ENCODE measurements around the gene ADAMTS7.
"Not testable (repeated sequence)": the region's sequence is repeated elsewhere in the genome, so short reads cannot be mapped to it uniquely, and the experiment has no call there.

The ADAMTS7 gene

GRCh38 chr15:78740904-78741274 lies 70.4 kb downstream of the ADAMTS7 start:
- Histone ChIP-seq H3K27ac (ENCODE audit: low read depth in 2 of 2, low read length in 2 of 2) (no peak overlapping the region), H3K36me3 (ENCODE audit: control insufficient read depth in 2 of 2, insufficient read depth in 2 of 2, low read length in 2 of 2) (no peaks in the 10 kb centered on the region), H3K4me3 (ENCODE audit: low read length in 2 of 2) (no peak overlapping the region), H3K9ac (ENCODE audit: low read depth in 1 of 2, low read length in 2 of 2) (no peak overlapping the region), H3K9me3 (ENCODE audit: control insufficient read depth in 2 of 2, low read length in 2 of 2) (no peaks in the 10 kb centered on the region), H3K4me1 (ENCODE audit: control insufficient read depth in 2 of 2, insufficient read depth in 2 of 2, low read length in 2 of 2) (peaks cover 0 to 5% of the 10 kb centered on the region in 2 donors), H3K27me3 (ENCODE audit: control insufficient read depth in 2 of 2, insufficient read depth in 2 of 2, low read length in 2 of 2) (no peaks in the 10 kb centered on the region)

GRCh38 chr15:78739996-78740903 lies 71.0 kb downstream of the ADAMTS7 start:
- Histone ChIP-seq H3K36me3 (ENCODE audit: control insufficient read depth in 2 of 2, insufficient read depth in 2 of 2, low read length in 2 of 2) (no peaks in the 10 kb centered on the region), H3K9ac (ENCODE audit: low read depth in 1 of 2, low read length in 2 of 2) (peak overlapping the region in 1 of 2 donors; percentile 27), H3K27ac (ENCODE audit: low read depth in 2 of 2, low read length in 2 of 2) (no peak overlapping the region), H3K27me3 (ENCODE audit: control insufficient read depth in 2 of 2, insufficient read depth in 2 of 2, low read length in 2 of 2) (no peaks in the 10 kb centered on the region), H3K4me1 (ENCODE audit: control insufficient read depth in 2 of 2, insufficient read depth in 2 of 2, low read length in 2 of 2) (peaks cover 0 to 5% of the 10 kb centered on the region in 2 donors), H3K9me3 (ENCODE audit: control insufficient read depth in 2 of 2, low read length in 2 of 2) (no peaks in the 10 kb centered on the region), H3K4me3 (ENCODE audit: low read length in 2 of 2) (no peak overlapping the region)

- H3K27me3 ChIP-seq (ENCODE audit: control insufficient read depth in 2 of 2, insufficient read depth in 2 of 2, low read length in 2 of 2) = peaks cover 0 to 4% of the 10 kb centered on the region in 2 donors
- peaks cover 0 to 5% of the 10 kb centered on the region in 2 donors for H3K4me1 ChIP-seq (ENCODE audit: control insufficient read depth in 2 of 2, insufficient read depth in 2 of 2, low read length in 2 of 2)
- H3K27ac ChIP-seq (ENCODE audit: low read depth in 2 of 2, low read length in 2 of 2) = no peak overlapping the region
- no peaks in the 10 kb centered on the region for H3K9me3 ChIP-seq (ENCODE audit: control insufficient read depth in 2 of 2, low read length in 2 of 2)
- no peak overlapping the region for H3K9ac ChIP-seq (ENCODE audit: low read depth in 1 of 2, low read length in 2 of 2)
- no peak overlapping the region for H3K4me3 ChIP-seq (ENCODE audit: low read length in 2 of 2)
- H3K36me3 ChIP-seq (ENCODE audit: control insufficient read depth in 2 of 2, insufficient read depth in 2 of 2, low read length in 2 of 2) = no peaks in the 10 kb centered on the region
These were observed 72.1 kb downstream of the ADAMTS7 start for GRCh38 chr15:78739206-78739605.

GRCh38 chr15:78737931-78738558 lies 73.2 kb downstream of the ADAMTS7 start:
- H3K27ac ChIP-seq (ENCODE audit: low read depth in 2 of 2, low read length in 2 of 2); H3K9ac ChIP-seq (ENCODE audit: low read depth in 1 of 2, low read length in 2 of 2): not testable (repeated sequence)

GRCh38 chr15:78737187-78737820 lies 74.0 kb downstream of the ADAMTS7 start:
- Histone ChIP-seq H3K27me3 (ENCODE audit: control insufficient read depth in 2 of 2, insufficient read depth in 2 of 2, low read length in 2 of 2) (peaks cover 0 to 4% of the 10 kb centered on the region in 2 donors), H3K36me3 (ENCODE audit: control insufficient read depth in 2 of 2, insufficient read depth in 2 of 2, low read length in 2 of 2) (no peaks in the 10 kb centered on the region), H3K9me3 (ENCODE audit: control insufficient read depth in 2 of 2, low read length in 2 of 2) (no peaks in the 10 kb centered on the region), H3K4me1 (ENCODE audit: control insufficient read depth in 2 of 2, insufficient read depth in 2 of 2, low read length in 2 of 2) (peaks cover 0 to 5% of the 10 kb centered on the region in 2 donors), H3K27ac (ENCODE audit: low read depth in 2 of 2, low read length in 2 of 2) (no peak overlapping the region), H3K4me3 (ENCODE audit: low read length in 2 of 2) (no peak overlapping the region), H3K9ac (ENCODE audit: low read depth in 1 of 2, low read length in 2 of 2) (no peak overlapping the region)

More at GRCh38 chr15:78737931-78738558, 73.2 kb downstream of the ADAMTS7 start:
- not testable (repeated sequence) for H3K27me3 ChIP-seq (ENCODE audit: control insufficient read depth in 2 of 2, insufficient read depth in 2 of 2, low read length in 2 of 2); H3K36me3 ChIP-seq (ENCODE audit: control insufficient read depth in 2 of 2, insufficient read depth in 2 of 2, low read length in 2 of 2); H3K4me3 ChIP-seq (ENCODE audit: low read length in 2 of 2); H3K9me3 ChIP-seq (ENCODE audit: control insufficient read depth in 2 of 2, low read length in 2 of 2); H3K4me1 ChIP-seq (ENCODE audit: control insufficient read depth in 2 of 2, insufficient read depth in 2 of 2, low read length in 2 of 2)

GRCh38 chr15:78736286-78736685 lies 75.0 kb downstream of the ADAMTS7 start:
- not testable (repeated sequence) for H3K27me3 ChIP-seq (ENCODE audit: control insufficient read depth in 2 of 2, insufficient read depth in 2 of 2, low read length in 2 of 2); H3K4me3 ChIP-seq (ENCODE audit: low read length in 2 of 2); H3K9me3 ChIP-seq (ENCODE audit: control insufficient read depth in 2 of 2, low read length in 2 of 2); H3K36me3 ChIP-seq (ENCODE audit: control insufficient read depth in 2 of 2, insufficient read depth in 2 of 2, low read length in 2 of 2); H3K27ac ChIP-seq (ENCODE audit: low read depth in 2 of 2, low read length in 2 of 2); H3K4me1 ChIP-seq (ENCODE audit: control insufficient read depth in 2 of 2, insufficient read depth in 2 of 2, low read length in 2 of 2); H3K9ac ChIP-seq (ENCODE audit: low read depth in 1 of 2, low read length in 2 of 2)

GRCh38 chr15:78734451-78735064 lies 76.7 kb downstream of the ADAMTS7 start:
- Histone ChIP-seq H3K27ac (ENCODE audit: low read depth in 2 of 2, low read length in 2 of 2) (no peak overlapping the region), H3K9ac (ENCODE audit: low read depth in 1 of 2, low read length in 2 of 2) (no peak overlapping the region), H3K4me1 (ENCODE audit: control insufficient read depth in 2 of 2, insufficient read depth in 2 of 2, low read length in 2 of 2) (no peaks in the 10 kb centered on the region), H3K9me3 (ENCODE audit: control insufficient read depth in 2 of 2, low read length in 2 of 2) (no peaks in the 10 kb centered on the region), H3K36me3 (ENCODE audit: control insufficient read depth in 2 of 2, insufficient read depth in 2 of 2, low read length in 2 of 2) (no peaks in the 10 kb centered on the region), H3K4me3 (ENCODE audit: low read length in 2 of 2) (no peak overlapping the region), H3K27me3 (ENCODE audit: control insufficient read depth in 2 of 2, insufficient read depth in 2 of 2, low read length in 2 of 2) (peaks cover 0 to 4% of the 10 kb centered on the region in 2 donors)

GRCh38 chr15:78732634-78733033 lies 78.6 kb downstream of the ADAMTS7 start:
- Histone ChIP-seq H3K27ac (ENCODE audit: low read depth in 2 of 2, low read length in 2 of 2) (no peak overlapping the region), H3K4me3 (ENCODE audit: low read length in 2 of 2) (no peak overlapping the region), H3K27me3 (ENCODE audit: control insufficient read depth in 2 of 2, insufficient read depth in 2 of 2, low read length in 2 of 2) (peaks cover 0 to 4% of the 10 kb centered on the region in 2 donors), H3K9me3 (ENCODE audit: control insufficient read depth in 2 of 2, low read length in 2 of 2) (no peaks in the 10 kb centered on the region), H3K9ac (ENCODE audit: low read depth in 1 of 2, low read length in 2 of 2) (no peak overlapping the region), H3K4me1 (ENCODE audit: control insufficient read depth in 2 of 2, insufficient read depth in 2 of 2, low read length in 2 of 2) (no peaks in the 10 kb centered on the region), H3K36me3 (ENCODE audit: control insufficient read depth in 2 of 2, insufficient read depth in 2 of 2, low read length in 2 of 2) (no peaks in the 10 kb centered on the region)

GRCh38 chr15:78730955-78731354 lies 80.3 kb downstream of the ADAMTS7 start:
- Histone ChIP-seq H3K9me3 (ENCODE audit: control insufficient read depth in 2 of 2, low read length in 2 of 2) (no peaks in the 10 kb centered on the region), H3K9ac (ENCODE audit: low read depth in 1 of 2, low read length in 2 of 2) (no peak overlapping the region)

GRCh38 chr15:78728427-78728826 lies 82.8 kb downstream of the ADAMTS7 start:
- not testable (repeated sequence) for H3K9ac ChIP-seq (ENCODE audit: low read depth in 1 of 2, low read length in 2 of 2); H3K4me1 ChIP-seq (ENCODE audit: control insufficient read depth in 2 of 2, insufficient read depth in 2 of 2, low read length in 2 of 2); H3K36me3 ChIP-seq (ENCODE audit: control insufficient read depth in 2 of 2, insufficient read depth in 2 of 2, low read length in 2 of 2); H3K27me3 ChIP-seq (ENCODE audit: control insufficient read depth in 2 of 2, insufficient read depth in 2 of 2, low read length in 2 of 2); H3K27ac ChIP-seq (ENCODE audit: low read depth in 2 of 2, low read length in 2 of 2); H3K4me3 ChIP-seq (ENCODE audit: low read length in 2 of 2); H3K9me3 ChIP-seq (ENCODE audit: control insufficient read depth in 2 of 2, low read length in 2 of 2)

More at GRCh38 chr15:78730955-78731354, 80.3 kb downstream of the ADAMTS7 start:
- Histone ChIP-seq H3K4me1 (ENCODE audit: control insufficient read depth in 2 of 2, insufficient read depth in 2 of 2, low read length in 2 of 2) (no peaks in the 10 kb centered on the region), H3K27ac (ENCODE audit: low read depth in 2 of 2, low read length in 2 of 2) (no peak overlapping the region), H3K36me3 (ENCODE audit: control insufficient read depth in 2 of 2, insufficient read depth in 2 of 2, low read length in 2 of 2) (no peaks in the 10 kb centered on the region), H3K4me3 (ENCODE audit: low read length in 2 of 2) (no peak overlapping the region), H3K27me3 (ENCODE audit: control insufficient read depth in 2 of 2, insufficient read depth in 2 of 2, low read length in 2 of 2) (peaks cover 0 to 4% of the 10 kb centered on the region in 2 donors)

Data from mucosa of rectum (tissue), 2 donors.